SKM-1 (cell line): Measurements from ENCODE around the gene NELL1.

Source experiments
- DNase-seq: peaks from one replicate; lab custom pipeline; 2025; ENCODE audit not compliant: unreplicated experiment; lab: John Stamatoyannopoulos, UW

NELL1 gene

GRCh38 chr11:20668844-20669819 is at the start of gene NELL1:
TSS of gene NELL1 (plus strand) at chr11:20669586.
- DNase-seq, result no peak

GRCh38 chr11:20620988-20621387 is 48.4 kb upstream of the NELL1 start:
- no peak for DNase-seq

- DNase-seq, result no peak
Observed at GRCh38 chr11:20621679-20622078, 47.7 kb upstream of the NELL1 start.

- DNase-seq, result no peak
Observed at GRCh38 chr11:20623252-20623651, 46.1 kb upstream of the NELL1 start.

- DNase-seq, result no peak
Observed at GRCh38 chr11:20626279-20626678, 43.1 kb upstream of the NELL1 start.

GRCh38 chr11:20627026-20627425 is 42.4 kb upstream of the NELL1 start:
- no peak for DNase-seq

- DNase-seq, result no peak
Observed at GRCh38 chr11:20627701-20628100, 41.7 kb upstream of the NELL1 start.

GRCh38 chr11:20631519-20632168 is 37.7 kb upstream of the NELL1 start:
- DNase-seq, result no peak

GRCh38 chr11:20632169-20632532 is 37.2 kb upstream of the NELL1 start:
- DNase-seq, result no peak

GRCh38 chr11:20634044-20634443 is 35.3 kb upstream of the NELL1 start:
- DNase-seq, result no peak

GRCh38 chr11:20634781-20635180 is 34.6 kb upstream of the NELL1 start:
- DNase-seq, result no peak

GRCh38 chr11:20638074-20638473 is 31.3 kb upstream of the NELL1 start:
- DNase-seq, result no peak

- no peak for DNase-seq
Observed at GRCh38 chr11:20639688-20640087, 29.7 kb upstream of the NELL1 start.

GRCh38 chr11:20640401-20640800 is 29.0 kb upstream of the NELL1 start:
- no peak for DNase-seq

GRCh38 chr11:20644360-20644759 is 25.0 kb upstream of the NELL1 start:
- DNase-seq, result no peak

GRCh38 chr11:20647976-20648565 is 21.3 kb upstream of the NELL1 start:
- DNase-seq, result no peak

GRCh38 chr11:20652150-20652806 is 17.1 kb upstream of the NELL1 start:
- no peak for DNase-seq

- DNase-seq, result no peak
Observed at GRCh38 chr11:20654038-20654437, 15.3 kb upstream of the NELL1 start.

- DNase-seq, result no peak
Observed at GRCh38 chr11:20656901-20657300, 12.5 kb upstream of the NELL1 start.

GRCh38 chr11:20658135-20658534 is 11.3 kb upstream of the NELL1 start:
- DNase-seq, result no peak

GRCh38 chr11:20661445-20661844 is 7.9 kb upstream of the NELL1 start:
- DNase-seq, result no peak
